Ascending aorta (tissue), 2 donors: ENCODE data around the gene EMX2. TPM values are rescaled to one million over a fixed set of nuclear protein-coding genes. Genes with fewer than 3 reads are reported as not detected.
A peak's percentile ranks its signal among the peaks of the same experiment; 100 is the strongest.

Experiments used
- DNase-seq, 2 donors: peaks; one replicate each; pipeline ENCODE4 v3.0.0-alpha.2; 2019; ENCODE audit warnings: low spot score in 2 of 2
- H3K27ac ChIP-seq, 2 donors: fragments of 200-600 bp; sonication (generic); one replicate each; pipeline ENCODE4 v1.5.1; 2016 to 2017; ENCODE audit warnings: mild to moderate bottlenecking in 1 of 2
- H3K27me3 ChIP-seq: fragments of 200-600 bp; sonication (generic); one replicate; pipeline ENCODE4 v1.5.1; 2017
- H3K36me3 ChIP-seq, 2 donors: fragments of 200-600 bp; sonication (generic); one replicate each; pipeline ENCODE4 v1.5.1; 2016
- H3K4me1 ChIP-seq, 2 donors: fragments of 200-600 bp; sonication (generic); one replicate each; pipeline ENCODE4 v1.5.1; 2016 to 2017; ENCODE audit warnings: mild to moderate bottlenecking in 1 of 2
- H3K4me3 ChIP-seq, 2 donors: fragments of 200-600 bp; sonication (generic); one replicate each; pipeline ENCODE4 v1.5.1; 2016 to 2017; ENCODE audit warnings: mild to moderate bottlenecking in 1 of 2
- H3K9me3 ChIP-seq, 2 donors: fragments of 200-600 bp; sonication (generic); one replicate each; pipeline ENCODE4 v1.5.1; 2016
- CTCF ChIP-seq, 3 experiments: fragments of 200-600 bp in 2 of 3; fragments of 450-650 bp in 1 of 3; sonication (generic) in 2 of 3; IDR thresholded peaks; one replicate each; pipeline ENCODE4 v1.5.1; 2016 to 2019; ENCODE audit warnings: antibody characterized with exemption in 3 of 3, mild to moderate bottlenecking in 1 of 3, moderate library complexity in 1 of 3
- intact Hi-C: fragments of 100-400 bp; cut with DNase I; formaldehyde crosslinking; loops from one replicate; pipeline ENCODE4 v1.15.1; 2023
- total RNA-seq: library from RNA; depleted of rRNA; stranded (reverse); fragments of >200 nt; gene quantifications from one replicate; pipeline ENCODE4 v1.1.0, GENCODE V29; 2016

Gene EMX2
- total RNA-seq, 1 donor from 2014 or later = not detected

DNA sequence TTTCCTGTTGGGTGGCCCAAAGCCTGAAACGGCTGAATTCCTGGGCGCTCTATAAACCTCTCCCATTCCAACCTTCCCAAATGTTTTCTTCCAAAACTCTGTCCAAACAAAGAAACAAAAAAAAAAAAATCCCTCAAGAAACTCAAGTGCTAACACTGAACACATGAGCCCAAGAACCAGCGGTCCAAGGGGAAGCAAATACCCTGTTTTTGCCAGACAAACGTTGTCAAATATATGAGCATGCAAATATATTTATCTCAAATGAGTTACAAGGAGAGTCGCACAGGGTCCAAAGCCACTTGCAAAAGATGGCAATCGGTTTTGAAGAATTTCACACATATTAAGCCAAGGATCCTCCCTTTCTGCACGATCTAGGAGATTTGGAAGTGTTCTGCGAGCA lies 23.3 kb upstream of the EMX2 start:
- no peak for TF ChIP-seq CTCF (IDR thresholded peaks at IDR 0.05)
- Histone ChIP-seq H3K36me3 (no peaks in the 10 kb centered on the region), H3K9me3 (no peaks in the 10 kb centered on the region), H3K4me3 (no peak overlapping the region), H3K27ac (no peak overlapping the region), H3K4me1 (no peaks in the 10 kb centered on the region), H3K27me3 (no peaks in the 10 kb centered on the region)
- intact Hi-C loops = no loop called here
- DNase-seq = no peak

DNA sequence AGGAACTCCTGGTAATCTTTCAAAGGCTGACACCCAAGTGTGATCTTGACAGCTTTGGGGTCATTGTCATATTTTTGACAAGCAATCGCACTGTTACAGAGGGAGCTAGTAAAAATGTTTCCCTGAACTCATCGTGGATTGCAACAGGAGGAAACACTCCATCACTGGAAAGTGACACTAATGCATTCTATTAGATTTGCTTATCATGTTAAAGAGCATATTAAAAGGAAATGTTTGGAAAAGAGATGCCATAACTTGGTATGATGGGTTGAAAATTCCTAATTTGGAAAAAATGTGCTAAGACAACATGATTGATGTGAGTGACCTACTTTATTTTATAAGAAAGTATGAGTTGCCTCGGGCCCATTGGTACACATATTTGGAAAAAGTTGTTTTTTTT lies 22.7 kb upstream of the EMX2 start:
- no peak for TF ChIP-seq CTCF (IDR thresholded peaks at IDR 0.05)
- Histone ChIP-seq H3K27ac (no peak overlapping the region), H3K27me3 (no peaks in the 10 kb centered on the region), H3K4me1 (no peaks in the 10 kb centered on the region), H3K9me3 (no peaks in the 10 kb centered on the region), H3K36me3 (no peaks in the 10 kb centered on the region), H3K4me3 (no peak overlapping the region)
- intact Hi-C loops = no loop called here
- no peak for DNase-seq

DNA sequence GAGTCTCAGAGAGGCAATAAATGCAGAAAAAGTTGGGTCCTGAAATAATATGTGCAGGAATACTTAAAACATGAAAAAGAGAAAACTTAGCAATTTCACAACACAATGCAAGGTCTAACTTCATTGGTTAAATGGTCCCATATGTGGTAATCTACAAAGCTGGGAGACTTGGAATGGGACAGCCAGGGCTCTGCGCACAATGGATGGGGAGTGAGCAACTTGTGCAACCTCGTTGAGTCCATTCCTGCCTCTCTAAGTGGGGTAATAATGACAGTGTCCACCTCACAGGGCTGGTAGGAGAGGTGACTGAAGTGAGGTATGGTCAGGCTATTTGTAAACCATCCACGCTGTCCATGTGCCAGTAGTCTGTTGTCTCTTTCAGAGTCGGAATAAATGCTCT lies 11.8 kb upstream of the EMX2 start:
- Histone ChIP-seq H3K9me3 (no peaks in the 10 kb centered on the region), H3K27ac (no peak overlapping the region), H3K4me3 (no peak overlapping the region), H3K27me3 (peaks cover 24% of the 10 kb centered on the region), H3K4me1 (peaks cover 11 to 15% of the 10 kb centered on the region in 2 donors), H3K36me3 (no peaks in the 10 kb centered on the region)
- no peak for TF ChIP-seq CTCF (IDR thresholded peaks at IDR 0.05)
- intact Hi-C loops = no loop called here
- DNase-seq = no peak

- Histone ChIP-seq H3K4me1 (peaks cover 11 to 15% of the 10 kb centered on the region in 2 donors), H3K27me3 (peaks cover 24% of the 10 kb centered on the region), H3K36me3 (no peaks in the 10 kb centered on the region), H3K9me3 (no peaks in the 10 kb centered on the region), H3K27ac (no peak overlapping the region), H3K4me3 (no peak overlapping the region)
- no peak for TF ChIP-seq CTCF (IDR thresholded peaks at IDR 0.05)
- intact Hi-C loops = no loop called here
- peak in 1 of 2 donors; percentile 43 for DNase-seq
Measured at GRCh38 chr10:117531371-117532002, 11.1 kb upstream of the EMX2 start.

DNA sequence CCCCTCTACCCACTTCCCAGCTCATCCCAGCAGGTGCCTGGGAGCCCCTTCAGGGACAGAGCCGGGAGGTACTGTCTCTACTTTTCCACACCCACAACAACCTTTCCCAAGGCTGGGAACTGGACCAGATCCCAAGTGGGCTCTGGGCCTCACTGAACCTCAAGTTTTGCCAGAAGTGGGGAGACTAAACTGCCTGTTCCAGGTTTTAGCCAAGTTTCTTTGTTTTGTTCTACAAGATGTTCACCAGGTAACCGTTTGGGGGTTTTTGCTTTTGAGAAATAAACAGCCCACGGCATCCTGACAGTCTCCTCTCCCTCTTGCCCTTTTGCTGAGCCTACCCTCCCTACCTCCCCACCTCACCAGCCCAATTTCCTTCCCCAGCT lies 10.6 kb upstream of the EMX2 start:
- Histone ChIP-seq H3K27me3 (peaks cover 27% of the 10 kb centered on the region), H3K4me3 (no peak overlapping the region), H3K36me3 (no peaks in the 10 kb centered on the region), H3K27ac (no peak overlapping the region), H3K9me3 (no peaks in the 10 kb centered on the region), H3K4me1 (peaks cover 11 to 15% of the 10 kb centered on the region in 2 donors)
- intact Hi-C loops = no loop called here
- DNase-seq = peak in 1 of 2 donors; percentile 11
- TF ChIP-seq CTCF (IDR thresholded peaks at IDR 0.05) = no peak
